K562 (cell line): ENCODE results near the gene PRDM16. TPM values are rescaled to one million over a fixed set of nuclear protein-coding genes. Genes with fewer than 3 reads are reported as not detected.

ENCODE experiments used
- ATAC-seq: fragments of 200-7000 bp; cut with Tn5 transposase; 3 replicates; pipeline ENCODE4 v1.9.1; 2020; ENCODE audit warnings: moderate library complexity
- BruUV-seq: library from RNA; stranded (reverse); fragments of 400-500 nt; replicated peaks from 2 replicates; lab custom pipeline; 2021; lab: Mats Ljungman, UMichigan
- CTCF ChIA-PET: fragments of 300-600 bp; formaldehyde crosslinking; extraction: SDS; loops from one replicate; lab custom pipeline; 2021; ENCODE audit warnings: low intra/inter-chr PET ratio; lab: Yijun Ruan, JAX
- POLR2A ChIA-PET: fragments of 300-600, 350-650 bp; sonication (Branson Sonifier 250); formaldehyde crosslinking; extraction: SDS; loops from one replicate; lab custom pipeline; 2021; ENCODE audit warnings: antibody characterized with exemption, inconsistent platforms; lab: Yijun Ruan, JAX
- DNase-seq, 4 experiments: peaks; one replicate each; pipeline versions ENCODE4 v3.0.0 to v3.0.0-alpha.2; 2011 to 2018; ENCODE audit warnings: low spot score in 3 of 4, mixed read lengths in 3 of 4; ENCODE audit errors: extremely low read depth in 1 of 4
- FAIRE-seq: peaks from 2 replicates; lab custom pipeline; 2011; peaks lifted over from hg19 to GRCh38; lab: Jason Lieb, UNC
- H2AFZ ChIP-seq: 2 replicates; pipeline ENCODE4 v1.6.0; 2011; ENCODE audit warnings: low read depth, low read length, control low read depth, inconsistent platforms
- H3K27ac ChIP-seq: fragments of 200-600 bp; 3 replicates; pipeline ENCODE4 v1.8.0; 2011; ENCODE audit warnings: low read depth, mild to moderate bottlenecking, control low read depth, inconsistent platforms, low read length, moderate library complexity, mixed read lengths; ENCODE audit errors: extremely low read depth
- H3K27me3 ChIP-seq, 2 experiments: fragments of 300-600 bp in 1 of 2; 2 replicates in 1 of 2; 3 replicates in 1 of 2; pipeline versions ENCODE4 v1.6.0 to v1.8.0; 2011; ENCODE audit warnings: inconsistent platforms in 2 of 2, low read length in 2 of 2, mild to moderate bottlenecking in 1 of 2, mixed read lengths in 1 of 2, moderate library complexity in 1 of 2; ENCODE audit not compliant: control insufficient read depth in 2 of 2, insufficient read depth in 2 of 2
- H3K36me3 ChIP-seq: fragments of 300-600 bp; 3 replicates; pipeline ENCODE4 v1.8.0; 2011; ENCODE audit warnings: mild to moderate bottlenecking, low read length, inconsistent platforms; ENCODE audit not compliant: control insufficient read depth, insufficient read depth
- H3K4me1 ChIP-seq, 2 experiments: fragments of 200-600 bp in 1 of 2; replicated peaks in 1 of 2; 2 replicates in 1 of 2; 3 replicates in 1 of 2; pipeline versions ENCODE4 v1.5.1 to v1.8.0; 2011; ENCODE audit warnings: inconsistent platforms in 2 of 2, low read length in 2 of 2, mild to moderate bottlenecking in 1 of 2, mixed read lengths in 1 of 2, moderate library complexity in 1 of 2; ENCODE audit not compliant: control insufficient read depth in 2 of 2, insufficient read depth in 2 of 2
- H3K4me2 ChIP-seq: 2 replicates; pipeline ENCODE4 v1.6.1; 2011; ENCODE audit warnings: low read length, control low read depth, inconsistent platforms, mixed read lengths; ENCODE audit not compliant: insufficient read depth
- H3K4me3 ChIP-seq: fragments of 200-600 bp; sonication (generic), shearing (Covaris generic); 2 replicates; pipeline ENCODE4 v1.5.1; 2016; ENCODE audit warnings: control low read depth, inconsistent platforms
- H3K79me2 ChIP-seq: fragments of 200-600 bp; 3 replicates; pipeline ENCODE4 v1.8.0; 2011; ENCODE audit warnings: low read length, inconsistent platforms; ENCODE audit not compliant: control insufficient read depth, insufficient read depth
- H3K9ac ChIP-seq, 2 experiments: 2 replicates each; pipeline versions ENCODE4 v1.6.0 to v1.6.1; 2011; ENCODE audit warnings: low read depth in 2 of 2, low read length in 2 of 2, control low read depth in 1 of 2, inconsistent platforms in 1 of 2, mild to moderate bottlenecking in 1 of 2, mixed read lengths in 1 of 2; ENCODE audit not compliant: insufficient read depth in 1 of 2
- H3K9me1 ChIP-seq: one replicate; pipeline ENCODE4 v1.6.0; 2011; ENCODE audit warnings: inconsistent platforms, mild to moderate bottlenecking, low read length, moderate library complexity; ENCODE audit not compliant: control insufficient read depth, insufficient read depth
- H3K9me3 ChIP-seq: replicated peaks from 2 replicates; pipeline ENCODE4 v1.5.1; 2011; ENCODE audit warnings: low read depth, low read length, inconsistent platforms; ENCODE audit not compliant: control insufficient read depth, insufficient read depth
- H4K20me1 ChIP-seq: replicated peaks from 2 replicates; pipeline ENCODE4 v1.6.1; 2011; ENCODE audit warnings: low read length, inconsistent platforms, mixed read lengths; ENCODE audit not compliant: control insufficient read depth, insufficient read depth
- MTA3 ChIP-seq: fragments of 450-650 bp; formaldehyde crosslinking; IDR thresholded peaks from 2 replicates; pipeline ENCODE4 v1.6.1; 2017; ENCODE audit warnings: mild to moderate bottlenecking, borderline replicate concordance
- WGBS: fragments of 100-300 bp; shearing (Covaris generic); methylation state at CpG from one replicate; pipeline ENCODE4 v1.1.6; 2016; ENCODE audit warnings: low coverage, mixed read lengths; ENCODE audit not compliant: insufficient coverage; ENCODE audit errors: missing lambda C conversion rate; 5-methylcytosine and 5-hydroxymethylcytosine counted together
- in situ Hi-C: fragments of 300-500 bp; cut with MboI; formaldehyde crosslinking; loops from 4 replicates; pipeline ENCODE4 v1.15.0; 2018; ENCODE audit warnings: inconsistent platforms, mixed read lengths
- intact Hi-C: fragments of 100-400 bp; cut with micrococcal nuclease; formaldehyde crosslinking; loops from 2 replicates; pipeline ENCODE4 v1.14.2; 2022
- polyA plus RNA-seq, 8 experiments: library from polyadenylated mRNA; depleted of rRNA in 4 of 8; stranded (reverse) in 5 of 8; unstranded in 3 of 8; fragments of >200 nt; fragmentation: Nextera tagmentation in 2 of 8; fragmentation: Illumina TruSeq in 1 of 8; extraction: Ambion mirVana in 2 of 8; extraction: Trizol in 1 of 8; gene quantifications; 2 replicates each; pipeline versions ENCODE4 v1.2.1 to v1.2.3, GENCODE V29; 2011 to 2014; ENCODE audit warnings: inconsistent platforms in 1 of 8, missing spikeins in 1 of 8
- total RNA-seq, 7 experiments: library from RNA; depleted of rRNA in 6 of 7; stranded (reverse); fragments of >200 nt in 6 of 7; fragmentation: Illumina TruSeq in 2 of 7; extraction: Trizol in 2 of 7; gene quantifications; 2 replicates each; pipeline versions ENCODE4 v1.2.1 to v1.2.3, GENCODE V29; 2011 to 2021; ENCODE audit warnings: low replicate concordance in 1 of 7
- TF ChIP-seq, protein P1 (sequence below), 3 experiments: IDR thresholded peaks in 2 of 3; conservative IDR thresholded peaks in 1 of 3; 2 replicates each; pipeline ENCODE4 v1.5.1; 2011 to 2012; ENCODE audit warnings: low read length in 3 of 3, mild to moderate bottlenecking in 3 of 3, control low read depth in 2 of 3, improper control_type of control experiment in 1 of 3, inconsistent platforms in 1 of 3, low read depth in 1 of 3, mixed read lengths in 1 of 3, moderate library complexity in 1 of 3; ENCODE audit not compliant: insufficient read depth in 2 of 3

The PRDM16 gene
- total and polyA plus RNA-seq, 9 of the 15 experiments (the other 6 are each of a cell fraction or from before 2014, with no cell fraction given) = 0.10 to 0.27 TPM; not detected in 7

DNA sequence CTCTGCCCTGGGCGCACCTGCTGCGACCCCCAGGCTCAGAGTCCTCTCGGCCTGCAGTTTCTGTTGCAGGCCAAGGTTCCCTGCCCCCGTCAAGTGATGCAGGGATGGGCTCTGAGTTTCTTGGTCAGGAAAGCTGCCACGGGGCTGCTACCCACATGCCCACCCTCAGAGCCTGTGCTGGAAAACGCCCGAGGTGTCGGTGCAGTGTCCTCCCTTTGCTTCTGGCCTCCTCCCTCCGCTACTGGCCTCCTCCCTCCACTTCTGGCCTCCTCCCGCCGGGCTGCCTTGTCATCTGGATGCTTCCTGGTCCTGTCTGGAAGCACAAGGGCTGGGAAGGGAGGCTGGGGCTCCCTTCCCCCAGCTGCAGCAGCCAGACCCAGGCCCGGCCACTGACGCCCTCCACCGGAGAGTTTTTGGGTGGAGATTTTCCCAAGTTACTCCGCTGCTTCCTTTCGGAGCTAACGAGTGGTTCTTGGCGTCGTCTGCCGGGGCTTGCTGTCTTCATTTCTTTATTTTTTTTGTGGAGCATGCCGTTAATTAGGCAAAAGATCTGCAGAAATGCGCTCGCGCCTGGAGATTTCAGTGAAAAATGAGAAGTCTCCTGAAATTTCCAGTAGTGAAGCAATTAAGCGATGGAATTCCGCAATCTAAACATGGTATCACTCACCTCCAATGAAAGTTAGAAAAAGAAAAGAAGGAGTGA, 17.4 kb downstream of the PRDM16 start:
- no peaks in the 10 kb centered on the region for H3K9me1 ChIP-seq
- ATAC-seq (no peak), DNase-seq (no peak), FAIRE-seq (no peak)
- 8% methylated on average over 26 of the region's 26 CpGs for WGBS
- in situ Hi-C loops (no loop called here), intact Hi-C loops (no loop called here)
- ChIA-PET POLR2A (no interaction called here), CTCF (no interaction called here)
- H2AFZ ChIP-seq = no peak overlapping the region
- no peaks in the 10 kb centered on the region for H3K36me3 ChIP-seq
- H3K4me3 ChIP-seq = no peak overlapping the region
- H3K9me3 ChIP-seq = no peaks in the 10 kb centered on the region
- no TSS peak for BruUV-seq
- peaks cover 0 to 4% of the 10 kb centered on the region in 2 experiments; a peak in 2 of 5 replicates for H3K4me1 ChIP-seq
- no peak overlapping the region for H3K4me2 ChIP-seq
- TF ChIP-seq MTA3 = no peak
- TF ChIP-seq, protein P1, sequence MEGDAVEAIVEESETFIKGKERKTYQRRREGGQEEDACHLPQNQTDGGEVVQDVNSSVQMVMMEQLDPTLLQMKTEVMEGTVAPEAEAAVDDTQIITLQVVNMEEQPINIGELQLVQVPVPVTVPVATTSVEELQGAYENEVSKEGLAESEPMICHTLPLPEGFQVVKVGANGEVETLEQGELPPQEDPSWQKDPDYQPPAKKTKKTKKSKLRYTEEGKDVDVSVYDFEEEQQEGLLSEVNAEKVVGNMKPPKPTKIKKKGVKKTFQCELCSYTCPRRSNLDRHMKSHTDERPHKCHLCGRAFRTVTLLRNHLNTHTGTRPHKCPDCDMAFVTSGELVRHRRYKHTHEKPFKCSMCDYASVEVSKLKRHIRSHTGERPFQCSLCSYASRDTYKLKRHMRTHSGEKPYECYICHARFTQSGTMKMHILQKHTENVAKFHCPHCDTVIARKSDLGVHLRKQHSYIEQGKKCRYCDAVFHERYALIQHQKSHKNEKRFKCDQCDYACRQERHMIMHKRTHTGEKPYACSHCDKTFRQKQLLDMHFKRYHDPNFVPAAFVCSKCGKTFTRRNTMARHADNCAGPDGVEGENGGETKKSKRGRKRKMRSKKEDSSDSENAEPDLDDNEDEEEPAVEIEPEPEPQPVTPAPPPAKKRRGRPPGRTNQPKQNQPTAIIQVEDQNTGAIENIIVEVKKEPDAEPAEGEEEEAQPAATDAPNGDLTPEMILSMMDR (IDR thresholded peaks at IDR 0.05 in 2 of 3, conservative IDR thresholded peaks at IDR 0.05 in 1 of 3; ENCODE audit: insufficient read depth in 2 of 3, low read depth in 1 of 3, low read length in 3 of 3) = 0 out of 6 replicates have a peak, but pooled peaks of 1 of the 3 experiments have one; percentile 3
- no peak overlapping the region for H3K27ac ChIP-seq
- no peak overlapping the region; a peak in 1 of 4 replicates for H3K9ac ChIP-seq
- H3K79me2 ChIP-seq = no peaks in the 10 kb centered on the region
- H4K20me1 ChIP-seq = peaks cover 20% of the 10 kb centered on the region
- peaks cover 41 to 78% of the 10 kb centered on the region in 2 experiments; a peak in 4 of 5 replicates for H3K27me3 ChIP-seq
